ENCODE data around the gene POLDIP3.
"Not testable (repeated sequence)": the region's sequence is repeated elsewhere in the genome, so short reads cannot be mapped to it uniquely, and the experiment has no call there.

- not testable (repeated sequence) for TF ChIP-seq ZNF513 (tag by site-specific recombination; IDR thresholded peaks at IDR 0.05); HOXA7 (CRISPR knock-in tag; IDR thresholded peaks at IDR 0.05; ENCODE audit: borderline replicate concordance); CTCF (tag by site-specific recombination; IDR thresholded peaks at IDR 0.05); PRDM10 (tag by site-specific recombination; IDR thresholded peaks at IDR 0.05); BCL11A (tag by site-specific recombination; IDR thresholded peaks at IDR 0.05; ENCODE audit: low read depth); REST (tag by site-specific recombination; IDR thresholded peaks at IDR 0.05)
These were observed 66.6 kb downstream of the POLDIP3 start for GRCh38 chr22:42548126-42548525.

Data from HEK293 (cell line).